ENCODE results near the gene NECTIN1. TPM values are rescaled to one million over a fixed set of nuclear protein-coding genes. Genes with fewer than 3 reads are reported as not detected.

Gene NECTIN1
- total RNA-seq, 1 experiment from 2014 or later: 19.9 TPM

DNA sequence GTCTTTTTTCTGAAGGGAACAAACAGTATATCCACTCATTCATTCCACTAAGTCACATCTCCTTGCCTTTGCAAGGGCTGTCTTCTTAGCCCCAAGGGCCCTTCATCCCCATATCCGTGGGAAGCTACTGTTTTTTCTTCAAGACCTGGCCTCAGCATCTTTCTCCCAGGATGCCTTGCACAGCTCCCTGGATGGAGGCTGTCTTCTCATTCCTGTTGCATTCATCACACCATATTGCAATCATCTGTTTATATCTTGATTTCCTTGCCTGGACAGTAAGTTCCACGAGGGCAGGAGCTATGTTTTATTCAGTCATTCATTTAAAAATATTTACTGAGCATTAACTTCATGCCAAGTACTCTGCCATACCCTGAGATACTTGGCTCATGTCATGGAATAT is 29.3 kb upstream of the NECTIN1 start:
- CTCF ChIA-PET: no interaction called here
- intact Hi-C loops (cut with micrococcal nuclease): no loop called here
- no peak overlapping the region for H3K4me3 ChIP-seq (ENCODE audit: low read length)
- H3K79me2 ChIP-seq (ENCODE audit: low read length): no peaks in the 10 kb centered on the region
- H3K9ac ChIP-seq (ENCODE audit: low read length): no peak overlapping the region
- no peaks in the 10 kb centered on the region for H3K9me3 ChIP-seq (ENCODE audit: low read length)
- no peak overlapping the region for H3K4me2 ChIP-seq (ENCODE audit: low read length)
- H3K27me3 ChIP-seq (ENCODE audit: low read length): peaks cover 53% of the 10 kb centered on the region
- ATAC-seq (no peak), DNase-seq (no peak)
- no TSS peak for BruUV-seq (replicated peaks)
- H3K9me2 ChIP-seq (replicated peaks; ENCODE audit: low read length): no peaks in the 10 kb centered on the region
- no peaks in the 10 kb centered on the region for H3K36me3 ChIP-seq (ENCODE audit: low read depth, low read length)
- H4K20me1 ChIP-seq (ENCODE audit: low read length): no peaks in the 10 kb centered on the region
- TF ChIP-seq, protein P1, sequence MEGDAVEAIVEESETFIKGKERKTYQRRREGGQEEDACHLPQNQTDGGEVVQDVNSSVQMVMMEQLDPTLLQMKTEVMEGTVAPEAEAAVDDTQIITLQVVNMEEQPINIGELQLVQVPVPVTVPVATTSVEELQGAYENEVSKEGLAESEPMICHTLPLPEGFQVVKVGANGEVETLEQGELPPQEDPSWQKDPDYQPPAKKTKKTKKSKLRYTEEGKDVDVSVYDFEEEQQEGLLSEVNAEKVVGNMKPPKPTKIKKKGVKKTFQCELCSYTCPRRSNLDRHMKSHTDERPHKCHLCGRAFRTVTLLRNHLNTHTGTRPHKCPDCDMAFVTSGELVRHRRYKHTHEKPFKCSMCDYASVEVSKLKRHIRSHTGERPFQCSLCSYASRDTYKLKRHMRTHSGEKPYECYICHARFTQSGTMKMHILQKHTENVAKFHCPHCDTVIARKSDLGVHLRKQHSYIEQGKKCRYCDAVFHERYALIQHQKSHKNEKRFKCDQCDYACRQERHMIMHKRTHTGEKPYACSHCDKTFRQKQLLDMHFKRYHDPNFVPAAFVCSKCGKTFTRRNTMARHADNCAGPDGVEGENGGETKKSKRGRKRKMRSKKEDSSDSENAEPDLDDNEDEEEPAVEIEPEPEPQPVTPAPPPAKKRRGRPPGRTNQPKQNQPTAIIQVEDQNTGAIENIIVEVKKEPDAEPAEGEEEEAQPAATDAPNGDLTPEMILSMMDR (conservative IDR thresholded peaks at IDR 0.05; ENCODE audit: low read depth, low read length): no peak
- TF ChIP-seq EZH2phosphoT487 (IDR thresholded peaks at IDR 0.05; ENCODE audit: borderline replicate concordance, low read length) (no peak), EZH2 (IDR thresholded peaks at IDR 0.05; ENCODE audit: low read length, unreplicated experiment) (no peak)
- H3K4me1 ChIP-seq (ENCODE audit: insufficient read depth, low read length): peaks cover 9% of the 10 kb centered on the region
- H3F3A ChIP-seq (ENCODE audit: low read length, unreplicated experiment): no peaks in the 10 kb centered on the region
- H2AFZ ChIP-seq (ENCODE audit: low read length): no peak overlapping the region
- POLR2A ChIA-PET (ENCODE audit: unreplicated experiment): no interaction called here
- no peak overlapping the region for H3K27ac ChIP-seq (ENCODE audit: low read length)

DNA sequence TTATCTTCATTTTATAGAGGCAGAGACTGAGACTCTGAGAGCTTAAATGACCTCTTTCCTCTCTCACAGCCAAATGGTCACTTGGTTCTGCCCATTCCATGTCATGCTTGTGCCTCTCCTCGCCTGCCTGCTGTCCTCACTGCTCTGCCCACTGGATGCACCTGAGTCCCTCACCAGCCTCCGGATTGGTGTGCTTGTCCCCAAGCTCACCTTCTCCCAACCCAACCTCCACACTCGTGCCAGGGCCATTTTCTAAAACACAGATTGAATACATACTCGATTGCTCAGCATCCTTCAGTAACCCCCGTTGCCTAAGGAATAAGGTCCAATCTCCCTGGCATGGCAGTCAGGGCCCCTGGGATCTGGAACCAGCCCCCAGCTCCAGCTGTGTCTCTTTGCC is 28.4 kb upstream of the NECTIN1 start:
- DNase-seq (no peak), ATAC-seq (no peak)
- Histone ChIP-seq H3K4me2 (ENCODE audit: low read length) (no peak overlapping the region), H3F3A (ENCODE audit: low read length, unreplicated experiment) (no peaks in the 10 kb centered on the region), H3K9me3 (ENCODE audit: low read length) (no peaks in the 10 kb centered on the region), H3K79me2 (ENCODE audit: low read length) (no peaks in the 10 kb centered on the region), H3K9ac (ENCODE audit: low read length) (no peak overlapping the region), H3K9me2 (replicated peaks; ENCODE audit: low read length) (no peaks in the 10 kb centered on the region), H3K27me3 (ENCODE audit: low read length) (peaks cover 53% of the 10 kb centered on the region), H3K27ac (ENCODE audit: low read length) (no peak overlapping the region), H3K4me1 (ENCODE audit: insufficient read depth, low read length) (peaks cover 9% of the 10 kb centered on the region), H3K36me3 (ENCODE audit: low read depth, low read length) (no peaks in the 10 kb centered on the region), H3K4me3 (ENCODE audit: low read length) (no peak overlapping the region), H2AFZ (ENCODE audit: low read length) (no peak overlapping the region), H4K20me1 (ENCODE audit: low read length) (no peaks in the 10 kb centered on the region)
- ChIA-PET POLR2A (ENCODE audit: unreplicated experiment) (no interaction called here), CTCF (no interaction called here)
- intact Hi-C loops (cut with micrococcal nuclease): no loop called here
- BruUV-seq (replicated peaks): no TSS peak
- TF ChIP-seq EZH2 (IDR thresholded peaks at IDR 0.05; ENCODE audit: low read length, unreplicated experiment) (no peak), EZH2phosphoT487 (IDR thresholded peaks at IDR 0.05; ENCODE audit: borderline replicate concordance, low read length) (no peak)
- TF ChIP-seq, protein P1 (conservative IDR thresholded peaks at IDR 0.05; ENCODE audit: low read depth, low read length): no peak

DNA sequence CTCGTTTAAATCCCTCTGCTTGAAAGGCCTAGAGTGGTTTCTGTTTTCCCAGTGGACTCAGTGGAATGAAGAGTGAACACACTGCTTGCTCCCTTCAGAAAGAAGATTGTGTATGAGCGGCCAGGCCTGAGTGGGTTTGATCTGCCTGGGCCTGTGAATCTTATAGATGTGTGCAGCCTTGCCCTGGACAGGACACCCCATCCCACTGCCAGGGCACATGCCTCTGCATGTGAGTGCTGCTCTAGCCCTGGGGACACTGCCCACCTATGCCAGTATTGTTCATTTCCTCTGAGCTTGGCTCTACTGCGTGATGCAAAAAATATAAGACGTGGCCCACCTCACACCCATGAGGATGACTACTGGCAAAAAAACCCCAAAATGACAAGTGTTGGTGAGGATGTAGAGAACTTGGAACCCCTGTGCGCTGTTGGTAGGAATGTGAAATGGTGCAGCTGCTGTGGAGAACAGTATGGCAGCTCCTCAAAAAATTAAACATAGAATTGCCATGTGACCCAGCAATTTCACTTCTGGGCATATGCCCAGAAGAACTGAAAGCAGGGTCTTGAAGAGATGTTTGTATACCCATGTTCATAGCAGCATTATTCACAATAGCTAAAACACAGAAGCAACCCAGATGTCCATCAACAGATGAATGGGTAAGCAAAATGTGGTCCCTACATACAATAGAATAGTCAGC is 27.3 kb upstream of the NECTIN1 start:
- Histone ChIP-seq H2AFZ (ENCODE audit: low read length) (no peak overlapping the region), H3K9me3 (ENCODE audit: low read length) (no peaks in the 10 kb centered on the region), H4K20me1 (ENCODE audit: low read length) (no peaks in the 10 kb centered on the region), H3K9ac (ENCODE audit: low read length) (no peak overlapping the region), H3K27ac (ENCODE audit: low read length) (no peak overlapping the region), H3K36me3 (ENCODE audit: low read depth, low read length) (no peaks in the 10 kb centered on the region), H3K4me3 (ENCODE audit: low read length) (no peak overlapping the region), H3K4me1 (ENCODE audit: insufficient read depth, low read length) (peaks cover 9% of the 10 kb centered on the region), H3K79me2 (ENCODE audit: low read length) (no peaks in the 10 kb centered on the region), H3K27me3 (ENCODE audit: low read length) (peaks cover 61% of the 10 kb centered on the region), H3K4me2 (ENCODE audit: low read length) (no peak overlapping the region), H3F3A (ENCODE audit: low read length, unreplicated experiment) (no peaks in the 10 kb centered on the region), H3K9me2 (replicated peaks; ENCODE audit: low read length) (no peaks in the 10 kb centered on the region)
- TF ChIP-seq EZH2 (IDR thresholded peaks at IDR 0.05; ENCODE audit: low read length, unreplicated experiment) (no peak), EZH2phosphoT487 (IDR thresholded peaks at IDR 0.05; ENCODE audit: borderline replicate concordance, low read length) (no peak)
- TF ChIP-seq, protein P1 (conservative IDR thresholded peaks at IDR 0.05; ENCODE audit: low read depth, low read length): no peak
- BruUV-seq (replicated peaks): no TSS peak
- intact Hi-C loops (cut with micrococcal nuclease): no loop called here
- CTCF ChIA-PET: no interaction called here
- ATAC-seq (no peak), DNase-seq (no peak)
- POLR2A ChIA-PET (ENCODE audit: unreplicated experiment): no interaction called here

Measured in PC-3 (cell line).